ENCODE results near the gene ANGPT4.

ANGPT4 gene

GRCh38 chr20:944148-944547, 28.0 kb upstream of the ANGPT4 start:
- peaks cover 10% of the 10 kb centered on the region for H3K27me3 ChIP-seq (ENCODE audit: insufficient read depth, low read length, poor library complexity)
- H4K20me1 ChIP-seq (ENCODE audit: insufficient read depth, low read length) = no peaks in the 10 kb centered on the region
- no peak overlapping the region for H3K4me2 ChIP-seq (ENCODE audit: insufficient read depth, low read length)
- H2AFZ ChIP-seq (ENCODE audit: low read depth, low read length) = no peak overlapping the region
- no peak for ATAC-seq (ENCODE audit: insufficient read depth, low read depth)
- no peaks in the 10 kb centered on the region for H3K36me3 ChIP-seq (ENCODE audit: insufficient read depth, low read length)
- H3K9ac ChIP-seq (ENCODE audit: low read depth, low read length) = no peak overlapping the region
- H3K27ac ChIP-seq (ENCODE audit: low read length) = no peak overlapping the region
- H3K79me2 ChIP-seq (ENCODE audit: insufficient read depth, low read length) = no peaks in the 10 kb centered on the region
- no peak for DNase-seq
- no peak for TF ChIP-seq EZH2 (IDR thresholded peaks at IDR 0.05; ENCODE audit: borderline replicate concordance, low read depth, low read length, severe bottlenecking)
- no peak for TF ChIP-seq CTCF (IDR thresholded peaks at IDR 0.05; ENCODE audit: borderline replicate concordance, extremely low read depth, low read length, poor library complexity, severe bottlenecking)
- no peaks in the 10 kb centered on the region for H3K9me3 ChIP-seq (ENCODE audit: insufficient read depth, low read length, severe bottlenecking)
- H3K4me3 ChIP-seq (ENCODE audit: low read depth in 1 of 2, low read length in 2 of 2) = no peak overlapping the region
- H3K4me1 ChIP-seq (ENCODE audit: insufficient read depth, low read length) = no peaks in the 10 kb centered on the region

- H3K4me3 ChIP-seq (ENCODE audit: low read depth in 1 of 2, low read length in 2 of 2) = no peak overlapping the region
- H2AFZ ChIP-seq (ENCODE audit: low read depth, low read length) = no peak overlapping the region
- H3K4me1 ChIP-seq (ENCODE audit: insufficient read depth, low read length) = no peaks in the 10 kb centered on the region
- no peak overlapping the region for H3K4me2 ChIP-seq (ENCODE audit: insufficient read depth, low read length)
- H3K27me3 ChIP-seq (ENCODE audit: insufficient read depth, low read length, poor library complexity) = peaks cover 5% of the 10 kb centered on the region
- no peaks in the 10 kb centered on the region for H3K79me2 ChIP-seq (ENCODE audit: insufficient read depth, low read length)
- H3K9ac ChIP-seq (ENCODE audit: low read depth, low read length) = no peak overlapping the region
- no peaks in the 10 kb centered on the region for H3K36me3 ChIP-seq (ENCODE audit: insufficient read depth, low read length)
- H3K27ac ChIP-seq (ENCODE audit: low read length) = no peak overlapping the region
- H4K20me1 ChIP-seq (ENCODE audit: insufficient read depth, low read length) = no peaks in the 10 kb centered on the region
- no peak for DNase-seq
- TF ChIP-seq EZH2 (IDR thresholded peaks at IDR 0.05; ENCODE audit: borderline replicate concordance, low read depth, low read length, severe bottlenecking) = no peak
- no peak for TF ChIP-seq CTCF (IDR thresholded peaks at IDR 0.05; ENCODE audit: borderline replicate concordance, extremely low read depth, low read length, poor library complexity, severe bottlenecking)
- ATAC-seq (ENCODE audit: insufficient read depth, low read depth) = no peak
- H3K9me3 ChIP-seq (ENCODE audit: insufficient read depth, low read length, severe bottlenecking) = no peaks in the 10 kb centered on the region
These were observed 26.5 kb upstream of the ANGPT4 start for GRCh38 chr20:942611-943010.

- Histone ChIP-seq H3K9ac (ENCODE audit: low read depth, low read length) (no peak overlapping the region), H3K27ac (ENCODE audit: low read length) (no peak overlapping the region), H3K36me3 (ENCODE audit: insufficient read depth, low read length) (no peaks in the 10 kb centered on the region), H3K79me2 (ENCODE audit: insufficient read depth, low read length) (no peaks in the 10 kb centered on the region), H2AFZ (ENCODE audit: low read depth, low read length) (no peak overlapping the region), H4K20me1 (ENCODE audit: insufficient read depth, low read length) (no peaks in the 10 kb centered on the region), H3K27me3 (ENCODE audit: insufficient read depth, low read length, poor library complexity) (peaks cover 3% of the 10 kb centered on the region), H3K4me1 (ENCODE audit: insufficient read depth, low read length) (no peaks in the 10 kb centered on the region), H3K9me3 (ENCODE audit: insufficient read depth, low read length, severe bottlenecking) (no peaks in the 10 kb centered on the region), H3K4me2 (ENCODE audit: insufficient read depth, low read length) (no peak overlapping the region), H3K4me3 (ENCODE audit: low read depth in 1 of 2, low read length in 2 of 2) (no peak overlapping the region)
- no peak for TF ChIP-seq EZH2 (IDR thresholded peaks at IDR 0.05; ENCODE audit: borderline replicate concordance, low read depth, low read length, severe bottlenecking)
- no peak for TF ChIP-seq CTCF (IDR thresholded peaks at IDR 0.05; ENCODE audit: borderline replicate concordance, extremely low read depth, low read length, poor library complexity, severe bottlenecking)
- DNase-seq = no peak
- ATAC-seq (ENCODE audit: insufficient read depth, low read depth) = no peak
These were observed 24.8 kb upstream of the ANGPT4 start for GRCh38 chr20:940926-941325.

GRCh38 chr20:939606-940005, 23.5 kb upstream of the ANGPT4 start:
- DNase-seq (no peak), ATAC-seq (ENCODE audit: insufficient read depth, low read depth) (no peak)
- H4K20me1 ChIP-seq (ENCODE audit: insufficient read depth, low read length) = no peaks in the 10 kb centered on the region
- TF ChIP-seq CTCF (IDR thresholded peaks at IDR 0.05; ENCODE audit: borderline replicate concordance, extremely low read depth, low read length, poor library complexity, severe bottlenecking) (no peak), EZH2 (IDR thresholded peaks at IDR 0.05; ENCODE audit: borderline replicate concordance, low read depth, low read length, severe bottlenecking) (no peak)
- no peaks in the 10 kb centered on the region for H3K36me3 ChIP-seq (ENCODE audit: insufficient read depth, low read length)
- no peaks in the 10 kb centered on the region for H3K79me2 ChIP-seq (ENCODE audit: insufficient read depth, low read length)
- H3K4me2 ChIP-seq (ENCODE audit: insufficient read depth, low read length) = no peak overlapping the region
- H3K27me3 ChIP-seq (ENCODE audit: insufficient read depth, low read length, poor library complexity) = peaks cover 3% of the 10 kb centered on the region
- H3K4me1 ChIP-seq (ENCODE audit: insufficient read depth, low read length) = no peaks in the 10 kb centered on the region
- no peaks in the 10 kb centered on the region for H3K9me3 ChIP-seq (ENCODE audit: insufficient read depth, low read length, severe bottlenecking)
- H3K4me3 ChIP-seq (ENCODE audit: low read depth in 1 of 2, low read length in 2 of 2) = no peak overlapping the region
- no peak overlapping the region for H3K9ac ChIP-seq (ENCODE audit: low read depth, low read length)
- no peak overlapping the region for H3K27ac ChIP-seq (ENCODE audit: low read length)
- no peak overlapping the region for H2AFZ ChIP-seq (ENCODE audit: low read depth, low read length)
